ENCODE results near the gene CHST10.
"Not testable (repeated sequence)": the region's sequence is repeated elsewhere in the genome, so short reads cannot be mapped to it uniquely, and the experiment has no call there.

Gene CHST10

GRCh38 chr2:100381240-100381639, 36.2 kb downstream of the CHST10 start:
- H3K27ac ChIP-seq (ENCODE audit: low read depth in 2 of 2, low read length in 2 of 2) = no peak overlapping the region
- no peak overlapping the region for H3K9ac ChIP-seq (ENCODE audit: low read depth in 1 of 2, low read length in 2 of 2)
- no peaks in the 10 kb centered on the region for H3K9me3 ChIP-seq (ENCODE audit: control insufficient read depth in 2 of 2, low read length in 2 of 2)
- no peak overlapping the region for H3K4me3 ChIP-seq (ENCODE audit: low read length in 2 of 2)
- H3K36me3 ChIP-seq (ENCODE audit: control insufficient read depth in 2 of 2, insufficient read depth in 2 of 2, low read length in 2 of 2) = no peaks in the 10 kb centered on the region
- no peaks in the 10 kb centered on the region for H3K27me3 ChIP-seq (ENCODE audit: control insufficient read depth in 2 of 2, insufficient read depth in 2 of 2, low read length in 2 of 2)
- no peaks in the 10 kb centered on the region for H3K4me1 ChIP-seq (ENCODE audit: control insufficient read depth in 2 of 2, insufficient read depth in 2 of 2, low read length in 2 of 2)

GRCh38 chr2:100380681-100381080, 36.8 kb downstream of the CHST10 start:
- no peaks in the 10 kb centered on the region for H3K9me3 ChIP-seq (ENCODE audit: control insufficient read depth in 2 of 2, low read length in 2 of 2)
- no peak overlapping the region for H3K27ac ChIP-seq (ENCODE audit: low read depth in 2 of 2, low read length in 2 of 2)
- no peak overlapping the region for H3K9ac ChIP-seq (ENCODE audit: low read depth in 1 of 2, low read length in 2 of 2)
- no peak overlapping the region for H3K4me3 ChIP-seq (ENCODE audit: low read length in 2 of 2)
- no peaks in the 10 kb centered on the region for H3K4me1 ChIP-seq (ENCODE audit: control insufficient read depth in 2 of 2, insufficient read depth in 2 of 2, low read length in 2 of 2)
- no peaks in the 10 kb centered on the region for H3K36me3 ChIP-seq (ENCODE audit: control insufficient read depth in 2 of 2, insufficient read depth in 2 of 2, low read length in 2 of 2)
- H3K27me3 ChIP-seq (ENCODE audit: control insufficient read depth in 2 of 2, insufficient read depth in 2 of 2, low read length in 2 of 2) = no peaks in the 10 kb centered on the region

GRCh38 chr2:100376836-100377235, 40.6 kb downstream of the CHST10 start:
- no peaks in the 10 kb centered on the region for H3K9me3 ChIP-seq (ENCODE audit: control insufficient read depth in 2 of 2, low read length in 2 of 2)
- no peak overlapping the region for H3K27ac ChIP-seq (ENCODE audit: low read depth in 2 of 2, low read length in 2 of 2)
- H3K27me3 ChIP-seq (ENCODE audit: control insufficient read depth in 2 of 2, insufficient read depth in 2 of 2, low read length in 2 of 2) = no peaks in the 10 kb centered on the region
- H3K9ac ChIP-seq (ENCODE audit: low read depth in 1 of 2, low read length in 2 of 2) = no peak overlapping the region
- no peaks in the 10 kb centered on the region for H3K36me3 ChIP-seq (ENCODE audit: control insufficient read depth in 2 of 2, insufficient read depth in 2 of 2, low read length in 2 of 2)
- no peaks in the 10 kb centered on the region for H3K4me1 ChIP-seq (ENCODE audit: control insufficient read depth in 2 of 2, insufficient read depth in 2 of 2, low read length in 2 of 2)
- H3K4me3 ChIP-seq (ENCODE audit: low read length in 2 of 2) = no peak overlapping the region

DNA sequence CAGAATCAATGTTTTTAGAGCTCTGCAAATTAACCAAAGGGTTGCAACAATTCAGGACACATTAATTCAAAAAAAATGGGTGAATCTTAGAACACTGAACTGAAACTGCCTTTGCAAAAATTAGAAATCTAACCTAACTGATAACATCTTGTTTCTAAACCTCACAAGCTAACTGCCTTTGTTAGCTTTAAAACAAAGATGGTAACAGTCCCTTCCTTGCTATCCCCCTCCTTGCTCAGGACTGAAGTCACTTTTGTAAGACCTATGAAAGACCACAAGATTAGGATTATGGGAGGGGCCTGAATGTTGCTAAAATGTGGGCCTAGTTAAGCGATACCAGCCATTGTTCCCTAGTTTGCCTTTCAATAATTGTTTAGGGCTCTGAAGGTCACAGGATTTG, 50.3 kb downstream of the CHST10 start:
- H3K4me3 ChIP-seq (ENCODE audit: low read length in 2 of 2) = no peak overlapping the region
- H3K27me3 ChIP-seq (ENCODE audit: control insufficient read depth in 2 of 2, insufficient read depth in 2 of 2, low read length in 2 of 2) = no peaks in the 10 kb centered on the region
- no peaks in the 10 kb centered on the region for H3K4me1 ChIP-seq (ENCODE audit: control insufficient read depth in 2 of 2, insufficient read depth in 2 of 2, low read length in 2 of 2)
- H3K9me3 ChIP-seq (ENCODE audit: control insufficient read depth in 2 of 2, low read length in 2 of 2) = no peaks in the 10 kb centered on the region
- H3K27ac ChIP-seq (ENCODE audit: low read depth in 2 of 2, low read length in 2 of 2) = no peak overlapping the region
- H3K36me3 ChIP-seq (ENCODE audit: control insufficient read depth in 2 of 2, insufficient read depth in 2 of 2, low read length in 2 of 2) = no peaks in the 10 kb centered on the region
- H3K9ac ChIP-seq (ENCODE audit: low read depth in 1 of 2, low read length in 2 of 2) = no peak overlapping the region

DNA sequence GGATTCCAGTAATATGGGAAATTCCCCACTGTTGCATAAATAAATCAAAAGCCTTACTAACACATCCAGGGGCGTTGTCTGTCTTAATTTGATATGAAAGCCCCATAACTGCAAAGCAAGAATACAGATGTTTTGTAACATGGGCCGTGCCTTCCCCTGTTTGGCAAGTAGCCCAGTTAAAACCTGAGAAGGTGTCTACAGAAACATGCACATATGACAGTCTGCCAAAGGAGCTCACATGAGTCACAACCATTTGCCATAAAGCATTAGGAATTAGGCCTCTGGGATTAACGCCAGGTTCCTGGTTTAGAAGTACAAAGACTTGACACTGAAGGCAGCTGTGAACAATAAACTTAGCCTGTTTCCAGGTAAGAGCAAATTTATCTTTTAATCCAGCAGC, 52.0 kb downstream of the CHST10 start:
- H3K9me3 ChIP-seq (ENCODE audit: control insufficient read depth in 2 of 2, low read length in 2 of 2) = no peaks in the 10 kb centered on the region
- no peaks in the 10 kb centered on the region for H3K4me1 ChIP-seq (ENCODE audit: control insufficient read depth in 2 of 2, insufficient read depth in 2 of 2, low read length in 2 of 2)

DNA sequence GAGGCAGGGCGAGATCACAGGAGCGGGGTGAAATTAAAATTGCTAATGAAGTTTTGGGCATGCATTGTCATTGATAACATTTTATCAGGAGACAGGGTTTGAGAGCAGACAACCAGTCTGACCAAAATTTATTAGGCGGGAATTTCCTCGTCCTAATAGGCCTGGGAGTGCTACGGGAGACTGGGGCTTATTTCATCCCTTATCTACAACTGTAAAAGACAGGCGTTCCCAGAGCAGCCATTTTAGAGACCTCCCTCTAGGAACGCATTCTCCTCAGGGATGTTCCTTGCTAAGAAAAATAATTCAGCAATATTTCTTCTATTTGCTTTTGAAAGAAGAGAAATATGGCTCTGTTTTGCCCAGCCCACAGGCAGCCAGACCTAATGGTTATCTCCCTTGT, 55.2 kb downstream of the CHST10 start:
- not testable (repeated sequence) for H3K4me3 ChIP-seq (ENCODE audit: low read length in 2 of 2); H3K27me3 ChIP-seq (ENCODE audit: control insufficient read depth in 2 of 2, insufficient read depth in 2 of 2, low read length in 2 of 2); H3K4me1 ChIP-seq (ENCODE audit: control insufficient read depth in 2 of 2, insufficient read depth in 2 of 2, low read length in 2 of 2)

More for the DNA sequence above, 52.0 kb downstream of the CHST10 start:
- no peak overlapping the region for H3K4me3 ChIP-seq (ENCODE audit: low read length in 2 of 2)
- H3K27ac ChIP-seq (ENCODE audit: low read depth in 2 of 2, low read length in 2 of 2) = no peak overlapping the region
- no peak overlapping the region for H3K9ac ChIP-seq (ENCODE audit: low read depth in 1 of 2, low read length in 2 of 2)
- H3K36me3 ChIP-seq (ENCODE audit: control insufficient read depth in 2 of 2, insufficient read depth in 2 of 2, low read length in 2 of 2) = no peaks in the 10 kb centered on the region
- H3K27me3 ChIP-seq (ENCODE audit: control insufficient read depth in 2 of 2, insufficient read depth in 2 of 2, low read length in 2 of 2) = no peaks in the 10 kb centered on the region

DNA sequence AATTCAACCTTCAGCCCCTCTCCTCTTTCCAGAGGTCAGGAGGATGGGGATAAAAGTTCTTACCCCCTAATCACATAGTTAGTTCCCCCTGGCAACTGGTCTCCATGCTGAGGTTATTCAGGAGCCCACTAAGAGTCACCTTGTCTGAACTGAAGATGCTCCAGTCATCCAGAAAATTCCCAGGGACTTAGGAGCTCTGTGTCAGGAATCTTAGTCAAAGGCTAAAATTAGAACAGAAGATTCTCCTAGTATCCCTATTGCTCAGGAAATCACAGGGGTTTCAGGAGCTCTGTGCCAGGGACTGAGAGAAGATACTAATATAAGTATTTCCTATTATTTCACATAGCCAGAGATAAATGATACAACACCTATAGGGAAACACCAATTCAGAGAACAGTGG, 57.9 kb downstream of the CHST10 start:
- no peaks in the 10 kb centered on the region for H3K36me3 ChIP-seq (ENCODE audit: control insufficient read depth in 2 of 2, insufficient read depth in 2 of 2, low read length in 2 of 2)
- H3K4me1 ChIP-seq (ENCODE audit: control insufficient read depth in 2 of 2, insufficient read depth in 2 of 2, low read length in 2 of 2) = no peaks in the 10 kb centered on the region
- no peak overlapping the region for H3K4me3 ChIP-seq (ENCODE audit: low read length in 2 of 2)
- no peak overlapping the region for H3K9ac ChIP-seq (ENCODE audit: low read depth in 1 of 2, low read length in 2 of 2)
- no peaks in the 10 kb centered on the region for H3K27me3 ChIP-seq (ENCODE audit: control insufficient read depth in 2 of 2, insufficient read depth in 2 of 2, low read length in 2 of 2)
- no peak overlapping the region for H3K27ac ChIP-seq (ENCODE audit: low read depth in 2 of 2, low read length in 2 of 2)
- H3K9me3 ChIP-seq (ENCODE audit: control insufficient read depth in 2 of 2, low read length in 2 of 2) = no peaks in the 10 kb centered on the region

More for the DNA sequence above, 55.2 kb downstream of the CHST10 start:
- H3K9me3 ChIP-seq (ENCODE audit: control insufficient read depth in 2 of 2, low read length in 2 of 2); H3K36me3 ChIP-seq (ENCODE audit: control insufficient read depth in 2 of 2, insufficient read depth in 2 of 2, low read length in 2 of 2); H3K9ac ChIP-seq (ENCODE audit: low read depth in 1 of 2, low read length in 2 of 2); H3K27ac ChIP-seq (ENCODE audit: low read depth in 2 of 2, low read length in 2 of 2): not testable (repeated sequence)

DNA sequence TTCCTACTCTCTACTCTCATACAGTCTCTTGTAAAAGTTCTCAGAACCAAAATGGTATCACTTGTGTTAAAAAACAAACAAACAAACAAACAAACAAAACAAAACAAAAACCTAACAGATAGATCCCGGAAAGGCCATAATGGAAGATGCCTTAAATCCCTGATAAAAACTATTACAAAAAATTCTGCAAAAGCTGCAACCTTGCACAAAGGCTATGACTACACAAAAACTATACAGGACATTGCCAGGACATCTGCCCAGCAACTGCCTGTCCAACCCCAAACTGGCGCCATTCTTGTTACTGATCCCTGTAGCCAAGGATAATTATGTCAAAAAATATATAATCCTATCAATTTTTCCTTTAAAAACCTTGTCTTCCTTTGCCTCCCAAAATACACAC, 58.9 kb downstream of the CHST10 start:
- no peak overlapping the region for H3K4me3 ChIP-seq (ENCODE audit: low read length in 2 of 2)
- H3K36me3 ChIP-seq (ENCODE audit: control insufficient read depth in 2 of 2, insufficient read depth in 2 of 2, low read length in 2 of 2) = no peaks in the 10 kb centered on the region
- no peaks in the 10 kb centered on the region for H3K4me1 ChIP-seq (ENCODE audit: control insufficient read depth in 2 of 2, insufficient read depth in 2 of 2, low read length in 2 of 2)
- H3K27me3 ChIP-seq (ENCODE audit: control insufficient read depth in 2 of 2, insufficient read depth in 2 of 2, low read length in 2 of 2) = no peaks in the 10 kb centered on the region
- no peaks in the 10 kb centered on the region for H3K9me3 ChIP-seq (ENCODE audit: control insufficient read depth in 2 of 2, low read length in 2 of 2)
- H3K9ac ChIP-seq (ENCODE audit: low read depth in 1 of 2, low read length in 2 of 2) = no peak overlapping the region
- H3K27ac ChIP-seq (ENCODE audit: low read depth in 2 of 2, low read length in 2 of 2) = no peak overlapping the region

DNA sequence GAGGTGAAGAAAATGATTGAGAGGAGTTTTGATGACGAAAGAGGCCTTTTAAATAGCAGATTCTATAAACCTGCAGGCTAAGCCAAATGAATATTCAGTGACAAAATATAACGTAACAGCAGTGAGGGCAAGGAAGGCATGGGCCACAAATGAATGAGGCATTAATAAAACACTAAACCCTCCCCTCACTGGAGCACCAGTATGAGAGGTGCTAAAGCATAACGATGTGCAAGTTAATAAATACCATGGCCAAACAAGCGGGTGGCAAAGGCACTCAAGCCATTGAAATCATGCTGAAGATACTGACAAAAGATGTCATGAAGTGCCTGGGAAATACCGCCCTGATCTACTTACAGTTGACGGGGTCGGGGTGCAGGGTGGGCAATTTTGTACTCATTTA, 64.9 kb downstream of the CHST10 start:
- H3K9me3 ChIP-seq (ENCODE audit: control insufficient read depth in 2 of 2, low read length in 2 of 2) = no peaks in the 10 kb centered on the region
- no peaks in the 10 kb centered on the region for H3K4me1 ChIP-seq (ENCODE audit: control insufficient read depth in 2 of 2, insufficient read depth in 2 of 2, low read length in 2 of 2)
- H3K9ac ChIP-seq (ENCODE audit: low read depth in 1 of 2, low read length in 2 of 2) = no peak overlapping the region
- H3K27ac ChIP-seq (ENCODE audit: low read depth in 2 of 2, low read length in 2 of 2) = no peak overlapping the region
- H3K27me3 ChIP-seq (ENCODE audit: control insufficient read depth in 2 of 2, insufficient read depth in 2 of 2, low read length in 2 of 2) = peaks cover 0 to 2% of the 10 kb centered on the region in 2 donors
- H3K36me3 ChIP-seq (ENCODE audit: control insufficient read depth in 2 of 2, insufficient read depth in 2 of 2, low read length in 2 of 2) = no peaks in the 10 kb centered on the region
- H3K4me3 ChIP-seq (ENCODE audit: low read length in 2 of 2) = no peak overlapping the region

DNA sequence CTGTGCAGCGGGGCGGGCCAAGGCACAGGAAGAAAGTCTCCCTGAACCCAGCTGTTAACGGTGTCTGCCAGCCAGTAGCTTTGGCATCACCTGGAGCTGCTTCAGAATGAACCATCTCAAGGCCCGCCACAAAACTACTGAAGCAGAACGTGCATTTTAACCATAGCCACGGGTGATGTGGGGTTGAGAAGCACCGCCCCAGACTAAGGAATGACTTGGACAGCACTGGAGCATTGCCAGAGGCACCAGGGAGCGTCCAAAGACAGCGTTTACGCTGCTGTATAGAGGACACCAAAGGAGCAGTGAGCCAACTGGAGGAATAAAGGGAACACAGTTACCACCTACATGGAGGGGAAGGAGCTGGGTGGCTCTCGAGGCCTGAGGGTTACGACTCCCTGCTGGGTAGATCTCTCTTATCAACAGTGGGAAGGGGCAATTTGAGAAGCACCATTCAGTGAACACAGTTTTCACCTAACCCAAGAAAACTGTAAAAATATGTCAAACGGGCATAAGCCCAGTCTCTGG, 66.7 kb downstream of the CHST10 start:
- Histone ChIP-seq H3K4me1 (ENCODE audit: control insufficient read depth in 2 of 2, insufficient read depth in 2 of 2, low read length in 2 of 2) (no peaks in the 10 kb centered on the region), H3K27me3 (ENCODE audit: control insufficient read depth in 2 of 2, insufficient read depth in 2 of 2, low read length in 2 of 2) (peaks cover 0 to 2% of the 10 kb centered on the region in 2 donors), H3K36me3 (ENCODE audit: control insufficient read depth in 2 of 2, insufficient read depth in 2 of 2, low read length in 2 of 2) (no peaks in the 10 kb centered on the region), H3K9me3 (ENCODE audit: control insufficient read depth in 2 of 2, low read length in 2 of 2) (no peaks in the 10 kb centered on the region), H3K9ac (ENCODE audit: low read depth in 1 of 2, low read length in 2 of 2) (no peak overlapping the region), H3K27ac (ENCODE audit: low read depth in 2 of 2, low read length in 2 of 2) (no peak overlapping the region), H3K4me3 (ENCODE audit: low read length in 2 of 2) (no peak overlapping the region)

DNA sequence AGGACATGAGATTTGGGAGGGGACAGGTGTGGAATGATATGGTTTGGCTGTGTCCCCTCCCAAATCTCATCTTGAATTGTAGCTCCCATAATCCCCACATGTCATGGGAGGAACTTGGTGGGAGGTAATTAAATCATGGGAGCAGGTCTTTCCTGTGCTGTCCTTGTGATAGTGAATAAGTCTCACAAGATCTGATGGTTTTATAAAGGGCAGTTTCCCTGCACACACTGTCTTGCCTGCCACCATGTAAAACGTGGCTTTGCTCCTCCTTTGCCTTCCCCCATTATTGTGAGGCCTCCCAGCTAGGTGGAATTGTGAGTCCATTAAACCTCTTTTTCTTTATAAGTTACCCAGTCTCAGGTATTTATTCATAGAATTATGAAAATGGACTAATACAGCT, 72.3 kb downstream of the CHST10 start:
- not testable (repeated sequence) for H3K9me3 ChIP-seq (ENCODE audit: control insufficient read depth in 2 of 2, low read length in 2 of 2); H3K4me1 ChIP-seq (ENCODE audit: control insufficient read depth in 2 of 2, insufficient read depth in 2 of 2, low read length in 2 of 2); H3K27ac ChIP-seq (ENCODE audit: low read depth in 2 of 2, low read length in 2 of 2); H3K9ac ChIP-seq (ENCODE audit: low read depth in 1 of 2, low read length in 2 of 2); H3K27me3 ChIP-seq (ENCODE audit: control insufficient read depth in 2 of 2, insufficient read depth in 2 of 2, low read length in 2 of 2); H3K4me3 ChIP-seq (ENCODE audit: low read length in 2 of 2); H3K36me3 ChIP-seq (ENCODE audit: control insufficient read depth in 2 of 2, insufficient read depth in 2 of 2, low read length in 2 of 2)

All from mucosa of rectum (tissue), 2 donors.